Gastroesophageal sphincter (tissue), 3 donors: Measurements from ENCODE around the gene STEAP1B.
"Not testable (repeated sequence)": the region's sequence is repeated elsewhere in the genome, so short reads cannot be mapped to it uniquely, and the experiment has no call there.

ENCODE experiments used
- EP300 ChIP-seq: sonication (generic); formaldehyde crosslinking; IDR thresholded peaks from one replicate; pipeline ENCODE4 v1.6.1; 2017; ENCODE audit warnings: antibody characterized with exemption, mild to moderate bottlenecking
- POLR2A ChIP-seq, 2 donors: fragments of 450-650 bp; IDR thresholded peaks; one replicate each; pipeline ENCODE4 v1.6.1; 2017; ENCODE audit warnings: antibody characterized with exemption in 2 of 2, mild to moderate bottlenecking in 2 of 2, moderate library complexity in 1 of 2
- POLR2AphosphoS5 ChIP-seq: sonication (generic); formaldehyde crosslinking; IDR thresholded peaks from one replicate; pipeline ENCODE4 v1.6.1; 2017; ENCODE audit warnings: antibody characterized with exemption
- TF ChIP-seq, protein P1 (sequence below), 4 experiments: fragments of 200-600 bp in 2 of 4; fragments of 450-650 bp in 2 of 4; sonication (generic) in 1 of 4; IDR thresholded peaks; one replicate each; pipeline ENCODE4 v1.5.1; 2017 to 2019; ENCODE audit warnings: antibody characterized with exemption in 4 of 4, mild to moderate bottlenecking in 2 of 4, moderate library complexity in 2 of 4

DNA sequence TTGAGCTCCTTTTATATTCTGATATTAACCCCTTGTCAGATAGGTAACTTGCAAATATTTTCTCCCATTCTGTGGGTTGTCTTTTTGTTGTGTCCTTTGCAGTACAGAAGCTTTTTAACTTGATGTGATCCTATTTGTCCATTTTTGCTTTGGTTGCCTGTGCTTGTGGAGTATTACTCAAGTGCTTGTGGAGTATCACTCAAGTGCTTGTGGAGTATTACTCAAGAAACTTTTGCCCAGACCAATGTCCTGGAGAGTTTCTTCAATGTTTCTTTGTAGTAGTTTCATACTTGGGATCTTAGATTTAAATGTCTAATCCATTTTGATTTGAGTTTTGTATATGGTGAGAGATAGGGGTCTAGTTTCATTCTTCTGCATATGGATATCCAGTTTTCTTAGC lies 50.0 kb downstream of the STEAP1B start:
- TF ChIP-seq, protein P1, sequence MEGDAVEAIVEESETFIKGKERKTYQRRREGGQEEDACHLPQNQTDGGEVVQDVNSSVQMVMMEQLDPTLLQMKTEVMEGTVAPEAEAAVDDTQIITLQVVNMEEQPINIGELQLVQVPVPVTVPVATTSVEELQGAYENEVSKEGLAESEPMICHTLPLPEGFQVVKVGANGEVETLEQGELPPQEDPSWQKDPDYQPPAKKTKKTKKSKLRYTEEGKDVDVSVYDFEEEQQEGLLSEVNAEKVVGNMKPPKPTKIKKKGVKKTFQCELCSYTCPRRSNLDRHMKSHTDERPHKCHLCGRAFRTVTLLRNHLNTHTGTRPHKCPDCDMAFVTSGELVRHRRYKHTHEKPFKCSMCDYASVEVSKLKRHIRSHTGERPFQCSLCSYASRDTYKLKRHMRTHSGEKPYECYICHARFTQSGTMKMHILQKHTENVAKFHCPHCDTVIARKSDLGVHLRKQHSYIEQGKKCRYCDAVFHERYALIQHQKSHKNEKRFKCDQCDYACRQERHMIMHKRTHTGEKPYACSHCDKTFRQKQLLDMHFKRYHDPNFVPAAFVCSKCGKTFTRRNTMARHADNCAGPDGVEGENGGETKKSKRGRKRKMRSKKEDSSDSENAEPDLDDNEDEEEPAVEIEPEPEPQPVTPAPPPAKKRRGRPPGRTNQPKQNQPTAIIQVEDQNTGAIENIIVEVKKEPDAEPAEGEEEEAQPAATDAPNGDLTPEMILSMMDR (IDR thresholded peaks at IDR 0.05): not testable (repeated sequence)
- not testable (repeated sequence) for TF ChIP-seq EP300; POLR2AphosphoS5; POLR2A (IDR thresholded peaks at IDR 0.05)
